H9 (cell line): ENCODE results near the gene HMGCS1. TPM values are rescaled to one million over a fixed set of nuclear protein-coding genes. Genes with fewer than 3 reads are reported as not detected.

ENCODE experiments used
- DNase-seq: peaks from one replicate; pipeline ENCODE4 v3.0.0-alpha.2; 2017
- H2AFZ ChIP-seq: one replicate; pipeline ENCODE4 v1.6.1; 2013; ENCODE audit warnings: mild to moderate bottlenecking, low read length, control low read depth, moderate library complexity
- H2AK5ac ChIP-seq: 2 replicates; pipeline ENCODE4 v1.6.1; 2013; ENCODE audit warnings: low read length, control low read depth, mixed read lengths; ENCODE audit not compliant: insufficient read length
- H2BK120ac ChIP-seq: one replicate; pipeline ENCODE4 v1.6.1; 2013; ENCODE audit warnings: low read depth, mild to moderate bottlenecking, low read length, control low read depth, inconsistent platforms; ENCODE audit not compliant: poor library complexity, severe bottlenecking
- H2BK12ac ChIP-seq: 2 replicates; pipeline ENCODE4 v1.6.1; 2013; ENCODE audit warnings: low read length, control low read depth, mixed read lengths, low read depth; ENCODE audit not compliant: insufficient read length
- H2BK15ac ChIP-seq: 2 replicates; pipeline ENCODE4 v1.6.1; 2013; ENCODE audit warnings: low read depth, low read length, control low read depth
- H2BK20ac ChIP-seq: one replicate; pipeline ENCODE4 v1.6.1; 2013; ENCODE audit warnings: low read depth, mild to moderate bottlenecking, low read length, control low read depth, inconsistent platforms; ENCODE audit not compliant: poor library complexity, severe bottlenecking
- H2BK5ac ChIP-seq: 2 replicates; pipeline ENCODE4 v1.6.1; 2013; ENCODE audit warnings: low read length, control low read depth, mixed read lengths; ENCODE audit not compliant: insufficient read length
- H3K14ac ChIP-seq: 2 replicates; pipeline ENCODE4 v1.6.1; 2013; ENCODE audit warnings: low read length, control low read depth; ENCODE audit not compliant: insufficient read depth
- H3K18ac ChIP-seq: 2 replicates; pipeline ENCODE4 v1.6.1; 2013; ENCODE audit warnings: low read depth, mild to moderate bottlenecking, mixed read lengths, low read length, control low read depth; ENCODE audit not compliant: insufficient read length
- H3K23ac ChIP-seq: 2 replicates; pipeline ENCODE4 v1.6.1; 2013; ENCODE audit warnings: low read length, control low read depth, mixed read lengths, low read depth; ENCODE audit not compliant: insufficient read length
- H3K23me2 ChIP-seq: 2 replicates; pipeline ENCODE4 v1.6.1; 2013; ENCODE audit warnings: low read depth, mild to moderate bottlenecking, mixed read lengths, low read length, control low read depth; ENCODE audit not compliant: insufficient read length, poor library complexity, severe bottlenecking
- H3K27ac ChIP-seq: 2 replicates; pipeline ENCODE4 v1.5.1; 2013; ENCODE audit warnings: low read length, control low read depth, mixed read lengths, low read depth; ENCODE audit not compliant: insufficient read length
- H3K27me3 ChIP-seq: 2 replicates; pipeline ENCODE4 v1.6.1; 2013; ENCODE audit warnings: low read length, control low read depth, inconsistent platforms; ENCODE audit not compliant: insufficient read depth
- H3K4ac ChIP-seq: 2 replicates; pipeline ENCODE4 v1.6.1; 2013; ENCODE audit warnings: low read depth, mild to moderate bottlenecking, control low read depth, inconsistent platforms, low read length, moderate library complexity
- H3K4me1 ChIP-seq: 2 replicates; pipeline ENCODE4 v1.6.1; 2013; ENCODE audit warnings: low read length, control low read depth, inconsistent platforms; ENCODE audit not compliant: insufficient read depth
- H3K4me2 ChIP-seq: 2 replicates; pipeline ENCODE4 v1.6.1; 2013; ENCODE audit warnings: low read length, control low read depth, mixed read lengths; ENCODE audit not compliant: insufficient read length, insufficient read depth
- H3K56ac ChIP-seq: 2 replicates; pipeline ENCODE4 v1.6.1; 2013; ENCODE audit warnings: low read depth, mild to moderate bottlenecking, mixed read lengths, low read length, control low read depth; ENCODE audit not compliant: insufficient read length
- H3K79me1 ChIP-seq: 2 replicates; pipeline ENCODE4 v1.6.1; 2013; ENCODE audit warnings: low read depth, mild to moderate bottlenecking, moderate library complexity, low read length, control low read depth, inconsistent platforms; ENCODE audit not compliant: insufficient read depth, poor library complexity, severe bottlenecking
- H3K79me2 ChIP-seq: 2 replicates; pipeline ENCODE4 v1.6.1; 2013; ENCODE audit warnings: low read length, control low read depth, inconsistent platforms; ENCODE audit not compliant: insufficient read depth
- H3K9ac ChIP-seq: 2 replicates; pipeline ENCODE4 v1.6.1; 2013; ENCODE audit warnings: low read length, control low read depth, mixed read lengths; ENCODE audit not compliant: insufficient read length; ENCODE audit errors: extremely low read depth
- H3K9me3 ChIP-seq: one replicate; pipeline ENCODE4 v1.6.1; 2013; ENCODE audit warnings: low read depth, low read length, inconsistent platforms; ENCODE audit not compliant: control insufficient read depth
- H3T11ph ChIP-seq: one replicate; pipeline ENCODE4 v1.6.1; 2013; ENCODE audit warnings: mild to moderate bottlenecking, low read length, control low read depth, inconsistent platforms
- H4K20me1 ChIP-seq: one replicate; pipeline ENCODE4 v1.6.1; 2013; ENCODE audit not compliant: control insufficient read depth, insufficient read length, insufficient read depth
- H4K5ac ChIP-seq: 2 replicates; pipeline ENCODE4 v1.6.1; 2013; ENCODE audit warnings: low read depth, mild to moderate bottlenecking, mixed read lengths, low read length, control low read depth; ENCODE audit not compliant: insufficient read length
- H4K8ac ChIP-seq: replicated peaks from 2 replicates; pipeline ENCODE4 v1.6.1; 2013; ENCODE audit warnings: low read length, control low read depth, mixed read lengths, low read depth; ENCODE audit not compliant: insufficient read length
- H4K91ac ChIP-seq: 2 replicates; pipeline ENCODE4 v1.6.1; 2013; ENCODE audit warnings: low read depth, mild to moderate bottlenecking, moderate library complexity, mixed read lengths, low read length, control low read depth; ENCODE audit not compliant: insufficient read length
- H3K27ac Mint-ChIP-seq, 3 experiments: 2 replicates in 2 of 3; 3 replicates in 1 of 3; pipeline ENCODE4 v1.8.0; 2020 to 2021; ENCODE audit warnings: mixed read lengths in 3 of 3, mild to moderate bottlenecking in 1 of 3, moderate library complexity in 1 of 3
- H3K27me3 Mint-ChIP-seq: 2 replicates; pipeline ENCODE4 v1.8.0; 2021; ENCODE audit warnings: low read depth, mild to moderate bottlenecking, moderate library complexity, mixed read lengths
- H3K36me3 Mint-ChIP-seq, 3 experiments: 2 replicates in 2 of 3; 3 replicates in 1 of 3; pipeline ENCODE4 v1.8.0; 2020 to 2021; ENCODE audit warnings: low read depth in 3 of 3, mixed read lengths in 3 of 3; ENCODE audit not compliant: insufficient read depth in 1 of 3
- H3K4me1 Mint-ChIP-seq, 2 experiments: 2 replicates each; pipeline ENCODE4 v1.8.0; 2020; ENCODE audit warnings: mixed read lengths in 2 of 2
- H3K4me3 Mint-ChIP-seq, 2 experiments: 2 replicates in 1 of 2; 3 replicates in 1 of 2; pipeline ENCODE4 v1.8.0; 2020 to 2021; ENCODE audit warnings: mild to moderate bottlenecking in 2 of 2, mixed read lengths in 2 of 2, moderate library complexity in 1 of 2
- H3K9me3 Mint-ChIP-seq, 2 experiments: 2 replicates in 1 of 2; 3 replicates in 1 of 2; pipeline ENCODE4 v1.8.0; 2020; ENCODE audit warnings: mild to moderate bottlenecking in 2 of 2, mixed read lengths in 2 of 2, moderate library complexity in 1 of 2
- CTCF ChIP-seq: fragments of 200-600 bp; sonication (generic); conservative IDR thresholded peaks from 3 replicates; pipeline ENCODE4 v1.8.0; 2021; ENCODE audit warnings: antibody characterized with exemption, mild to moderate bottlenecking
- WGBS: extraction: QIAGEN DNeasy Blood & Tissue Kit; methylation state at CpG from one replicate; pipeline ENCODE4 v1.1.7; 2013; ENCODE audit warnings: missing lambda C conversion rate, low lambda C conversion rate, mixed read lengths; ENCODE audit not compliant: insufficient read length; ENCODE audit errors: extremely low coverage; 5-methylcytosine and 5-hydroxymethylcytosine counted together
- total RNA-seq: library from RNA; stranded (reverse); gene quantifications from 2 replicates; pipeline ENCODE4 v1.2.1, GENCODE V29; 2021

HMGCS1 gene
- total RNA-seq, 1 experiment from 2014 or later = 147 TPM

GRCh38 chr5:43354774-43355173 is 41.6 kb upstream of the HMGCS1 start:
- Histone ChIP-seq H2BK12ac (no peak overlapping the region), H3K23me2 (no peaks in the 10 kb centered on the region), H3K9me3 (peaks cover 8% of the 10 kb centered on the region), H3K4me2 (no peak overlapping the region), H3T11ph (no peak overlapping the region), H4K91ac (no peak overlapping the region), H3K27ac (no peak overlapping the region), H3K56ac (no peak overlapping the region), H4K20me1 (no peaks in the 10 kb centered on the region), H3K23ac (no peak overlapping the region), H2BK120ac (no peak overlapping the region), H3K79me1 (no peaks in the 10 kb centered on the region), H3K4ac (no peak overlapping the region), H2BK15ac (no peak overlapping the region), H3K79me2 (no peaks in the 10 kb centered on the region), H2BK5ac (no peak overlapping the region), H3K14ac (no peak overlapping the region), H3K18ac (no peak overlapping the region), H2AFZ (no peak overlapping the region), H3K9ac (no peak overlapping the region), H4K5ac (no peak overlapping the region), H2AK5ac (no peak overlapping the region), H2BK20ac (no peak overlapping the region), H3K4me1 (no peaks in the 10 kb centered on the region), H4K8ac (no peak overlapping the region), H3K27me3 (no peaks in the 10 kb centered on the region)
- Mint-ChIP-seq H3K36me3 (peaks cover 2 to 10% (median 3%) of the 10 kb centered on the region in 3 experiments; a peak in 4 of 7 replicates), H3K4me1 (no peaks in the 10 kb centered on the region), H3K9me3 (peaks cover 6 to 13% of the 10 kb centered on the region in 2 experiments), H3K27ac (no peak overlapping the region), H3K27me3 (peaks cover 7% of the 10 kb centered on the region), H3K4me3 (no peak overlapping the region)
- no CpG with 5 or more reads among the region's 3 CpGs for WGBS
- no peak for TF ChIP-seq CTCF
- no peak for DNase-seq
